ENCODE results near the gene MAGEC1. TPM values are rescaled to one million over a fixed set of nuclear protein-coding genes. Genes with fewer than 3 reads are reported as not detected.
A peak's percentile ranks its signal among the peaks of the same experiment; 100 is the strongest.

Gene MAGEC1
- total and polyA plus RNA-seq, 8 donors, result not detected

DNA sequence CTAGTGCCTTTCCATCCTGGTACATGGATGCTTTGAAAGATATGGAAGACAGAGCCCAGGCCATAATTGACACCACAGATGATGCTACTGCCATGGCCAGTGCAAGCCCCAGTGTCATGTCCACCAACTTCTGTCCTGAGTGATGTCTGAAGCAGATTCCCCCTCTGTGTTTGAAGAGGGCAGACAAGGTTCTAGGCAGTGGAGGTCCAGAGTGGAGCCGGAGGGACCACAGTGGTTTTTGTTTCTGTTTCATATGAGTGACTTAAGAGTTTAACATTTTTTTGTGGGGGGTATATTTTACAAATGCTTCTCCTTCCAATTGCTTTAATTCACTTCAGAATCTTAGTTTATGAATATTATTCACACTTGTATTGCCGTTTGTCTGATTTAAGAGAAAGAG is 6.0 kb upstream of the MAGEC1 start:
- Histone ChIP-seq H3K27me3 (no peaks in the 10 kb centered on the region), H3K4me3 (no peak overlapping the region), H3K4me1 (no peaks in the 10 kb centered on the region), H3K9me3 (no peaks in the 10 kb centered on the region), H3K36me3 (no peaks in the 10 kb centered on the region), H3K27ac (no peak overlapping the region)
- DNase-seq, result no peak
- FAIRE-seq, result no peak
- TF ChIP-seq, protein P1, sequence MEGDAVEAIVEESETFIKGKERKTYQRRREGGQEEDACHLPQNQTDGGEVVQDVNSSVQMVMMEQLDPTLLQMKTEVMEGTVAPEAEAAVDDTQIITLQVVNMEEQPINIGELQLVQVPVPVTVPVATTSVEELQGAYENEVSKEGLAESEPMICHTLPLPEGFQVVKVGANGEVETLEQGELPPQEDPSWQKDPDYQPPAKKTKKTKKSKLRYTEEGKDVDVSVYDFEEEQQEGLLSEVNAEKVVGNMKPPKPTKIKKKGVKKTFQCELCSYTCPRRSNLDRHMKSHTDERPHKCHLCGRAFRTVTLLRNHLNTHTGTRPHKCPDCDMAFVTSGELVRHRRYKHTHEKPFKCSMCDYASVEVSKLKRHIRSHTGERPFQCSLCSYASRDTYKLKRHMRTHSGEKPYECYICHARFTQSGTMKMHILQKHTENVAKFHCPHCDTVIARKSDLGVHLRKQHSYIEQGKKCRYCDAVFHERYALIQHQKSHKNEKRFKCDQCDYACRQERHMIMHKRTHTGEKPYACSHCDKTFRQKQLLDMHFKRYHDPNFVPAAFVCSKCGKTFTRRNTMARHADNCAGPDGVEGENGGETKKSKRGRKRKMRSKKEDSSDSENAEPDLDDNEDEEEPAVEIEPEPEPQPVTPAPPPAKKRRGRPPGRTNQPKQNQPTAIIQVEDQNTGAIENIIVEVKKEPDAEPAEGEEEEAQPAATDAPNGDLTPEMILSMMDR (IDR thresholded peaks at IDR 0.05), result no peak
- 81 to 90% methylated on average over 2 of the region's 2 CpGs for WGBS, 2 donors
- ATAC-seq, result no peak
- intact Hi-C loops (cut with DNase I), result no loop called here

DNA sequence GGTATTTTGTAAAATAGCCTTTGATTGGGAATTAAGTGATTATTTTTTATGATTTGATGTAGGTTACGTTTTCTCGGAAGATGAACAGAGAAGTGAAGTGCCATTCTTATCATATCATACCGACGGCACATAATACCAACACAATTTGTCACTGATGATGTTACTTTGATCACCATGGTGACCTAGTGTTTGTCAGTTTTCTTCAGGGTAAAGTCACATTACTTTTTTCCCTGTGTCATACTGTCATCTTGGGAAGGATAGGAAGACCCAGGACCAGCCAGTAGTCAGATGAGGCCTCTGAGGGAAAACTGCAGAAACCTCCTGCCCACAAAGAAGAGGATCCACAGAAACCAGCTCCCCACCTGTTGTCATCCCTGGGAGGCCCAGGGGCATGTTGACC is 1.3 kb upstream of the MAGEC1 start:
- H3K27ac ChIP-seq, result no peak overlapping the region
- H3K4me1 ChIP-seq, result no peaks in the 10 kb centered on the region
- H3K27me3 ChIP-seq, result no peaks in the 10 kb centered on the region
- no peaks in the 10 kb centered on the region for H3K36me3 ChIP-seq
- intact Hi-C loops (cut with DNase I), result no loop called here
- TF ChIP-seq, protein P1 (IDR thresholded peaks at IDR 0.05), result no peak
- DNase-seq (no peak), ATAC-seq (no peak), FAIRE-seq (no peak)
- WGBS, 2 donors, result 31 to 62% methylated on average over 4 of the region's 4 CpGs
- H3K9me3 ChIP-seq, result no peaks in the 10 kb centered on the region
- H3K4me3 ChIP-seq, result no peak overlapping the region

DNA sequence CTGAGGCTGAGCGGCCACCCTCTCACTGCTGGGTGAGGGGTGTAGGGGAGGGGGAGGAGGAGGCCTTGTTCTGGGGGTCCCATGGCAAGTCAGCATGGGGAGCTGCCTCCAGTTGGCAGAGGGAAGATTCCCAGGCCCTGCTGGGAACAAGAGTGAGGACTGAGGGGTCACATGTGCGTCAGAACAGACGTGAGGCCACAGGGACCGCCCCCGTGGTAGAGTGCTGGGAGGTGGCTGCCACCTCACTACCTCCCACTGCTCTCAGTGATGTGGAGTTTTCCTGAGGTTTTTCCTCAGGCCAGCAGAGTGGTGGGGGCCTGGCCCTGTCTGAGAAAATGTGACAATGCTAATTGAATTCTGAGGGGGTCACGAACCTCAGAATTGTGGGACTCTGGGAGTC is 568 bp downstream of the MAGEC1 start:
- Histone ChIP-seq H3K27ac (no peak overlapping the region), H3K4me3 (no peak overlapping the region), H3K27me3 (no peaks in the 10 kb centered on the region), H3K36me3 (no peaks in the 10 kb centered on the region), H3K9me3 (no peaks in the 10 kb centered on the region), H3K4me1 (no peaks in the 10 kb centered on the region)
- DNase-seq (peak in 1 of 6 donors; percentile 29), FAIRE-seq (no peak), ATAC-seq (no peak)
- WGBS, 2 donors, result 81 to 84% methylated on average over 6 of the region's 6 CpGs
- TF ChIP-seq, protein P1 (IDR thresholded peaks at IDR 0.05), result no peak
- intact Hi-C loops (cut with DNase I), result no loop called here

DNA sequence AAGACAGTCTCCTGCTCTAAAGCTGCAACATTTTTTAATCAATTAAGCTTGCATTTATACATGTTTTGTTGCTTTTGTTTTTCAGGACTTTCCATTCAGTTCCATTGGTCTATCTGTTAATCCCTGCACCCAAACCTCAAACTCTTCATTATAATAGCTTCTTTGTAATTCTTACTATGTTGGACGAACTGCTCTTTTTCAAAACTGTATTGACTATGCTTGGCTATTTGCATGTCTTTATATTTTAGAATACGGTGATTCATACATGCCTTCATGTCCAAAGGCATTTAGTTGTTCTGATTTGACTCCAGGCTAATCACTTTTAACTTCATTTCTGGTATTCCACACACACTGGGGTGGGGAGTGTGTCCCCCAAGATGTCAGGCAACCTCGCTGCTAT is 14.1 kb downstream of the MAGEC1 start:
- TF ChIP-seq, protein P1 (IDR thresholded peaks at IDR 0.05), result no peak
- no peak for FAIRE-seq
- DNase-seq, result no peak
- 40 to 53% methylated on average over 3 of the region's 3 CpGs for WGBS, 2 donors
- H3K27me3 ChIP-seq, result peaks cover 0 to 7% (median 0%) of the 10 kb centered on the region in 4 donors
- H3K9me3 ChIP-seq, result no peaks in the 10 kb centered on the region
- intact Hi-C loops (cut with DNase I), result no loop called here
- H3K27ac ChIP-seq, result no peak overlapping the region
- H3K4me3 ChIP-seq, result no peak overlapping the region
- no peak for ATAC-seq
- H3K4me1 ChIP-seq, result no peaks in the 10 kb centered on the region
- no peaks in the 10 kb centered on the region for H3K36me3 ChIP-seq

DNA sequence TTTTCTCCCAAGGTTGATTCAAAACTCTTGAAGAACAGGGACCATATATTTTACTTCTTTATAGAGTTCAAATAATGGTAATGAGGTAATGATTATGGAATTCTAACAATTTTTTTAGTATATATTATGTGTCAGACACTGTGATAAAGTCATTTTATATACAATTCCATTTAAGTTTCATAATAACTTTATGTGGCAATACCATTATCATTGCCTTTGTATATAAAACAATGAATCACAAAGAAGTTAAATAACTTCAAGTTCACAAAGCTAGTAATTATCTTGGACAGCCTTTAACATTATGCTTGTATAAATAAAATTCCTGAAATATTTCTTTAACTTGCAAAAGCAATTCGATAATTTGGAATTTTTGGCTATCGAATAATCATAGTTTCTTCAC is 20.6 kb downstream of the MAGEC1 start:
- Histone ChIP-seq H3K4me3 (no peak overlapping the region), H3K9me3 (no peaks in the 10 kb centered on the region), H3K4me1 (no peaks in the 10 kb centered on the region), H3K27ac (no peak overlapping the region), H3K27me3 (peaks cover 0 to 7% (median 0%) of the 10 kb centered on the region in 4 donors), H3K36me3 (no peaks in the 10 kb centered on the region)
- TF ChIP-seq, protein P1 (IDR thresholded peaks at IDR 0.05), result no peak
- WGBS, 2 donors, result 68 to 71% methylated on average over 2 of the region's 2 CpGs
- intact Hi-C loops (cut with DNase I), result no loop called here
- no peak for DNase-seq
- no peak for ATAC-seq
- no peak for FAIRE-seq
